HCT116 (cell line): Measurements from ENCODE around the gene IGFBP6. TPM values are rescaled to one million over a fixed set of nuclear protein-coding genes. Genes with fewer than 3 reads are reported as not detected.

ENCODE experiments used
- ATAC-seq: fragments of 200-7000 bp; cut with Tn5 transposase; 2 replicates; pipeline ENCODE4 v1.9.1; 2020; ENCODE audit warnings: mild to moderate bottlenecking, moderate library complexity
- BruUV-seq: library from RNA; stranded (reverse); fragments of 400-500 nt; replicated peaks from 2 replicates; lab custom pipeline; 2021; lab: Mats Ljungman, UMichigan
- CTCF ChIA-PET: fragments of 300-600 bp; sonication (Branson Sonifier 250); formaldehyde crosslinking; loops from one replicate; lab custom pipeline; 2021; ENCODE audit warnings: antibody characterized with exemption; lab: Charles Lee
- POLR2A ChIA-PET: fragments of 300-600, 350-600 bp; sonication (Branson Sonifier 250); formaldehyde crosslinking; loops from one replicate; lab custom pipeline; 2021; ENCODE audit warnings: antibody characterized with exemption; lab: Charles Lee
- RAD21 ChIA-PET, 2 experiments: fragments of 300-600 bp; sonication (Branson Sonifier 250); formaldehyde crosslinking; loops; one replicate each; lab custom pipeline; 2023; ENCODE audit warnings: low total read pairs in 2 of 2; ENCODE audit not compliant: uncharacterized antibody in 2 of 2, unreplicated experiment in 2 of 2, low non-redundant PET in 1 of 2; lab: Charles Lee
- DNase-seq: peaks from one replicate; pipeline ENCODE4 v3.0.0-alpha.2; 2010; ENCODE audit warnings: low read depth, low spot score
- H2AFZ ChIP-seq: fragments of 200-600 bp; shearing (Covaris generic), sonication (generic); 2 replicates; pipeline ENCODE4 v1.6.1; 2017; ENCODE audit warnings: low read depth, mixed run types, mixed read lengths, antibody characterized with exemption, low read length; ENCODE audit not compliant: poor library complexity, severe bottlenecking
- H3K27ac ChIP-seq: 2 replicates; pipeline ENCODE4 v1.5.1; 2012; ENCODE audit warnings: low read depth, low read length
- H3K27me3 ChIP-seq: fragments of 200-600 bp; sonication (generic); 2 replicates; pipeline ENCODE4 v1.6.1; 2016; ENCODE audit warnings: mixed run types, low read length, mixed read lengths; ENCODE audit not compliant: insufficient read depth
- H3K36me3 ChIP-seq, 2 experiments: fragments of 200-500 bp in 1 of 2; fragments of 200-600 bp in 1 of 2; sonication (Bioruptor generic) in 1 of 2; sonication (generic) in 1 of 2; 2 replicates each; pipeline versions ENCODE4 v1.5.1 to v1.6.1; 2014 to 2016; ENCODE audit warnings: low read length in 2 of 2, inconsistent platforms in 1 of 2, mixed read lengths in 1 of 2, mixed run types in 1 of 2; ENCODE audit not compliant: insufficient read depth in 2 of 2, control insufficient read depth in 1 of 2
- H3K4me1 ChIP-seq, 2 experiments: fragments of 200-600 bp in 1 of 2; sonication (generic) in 1 of 2; 2 replicates each; pipeline versions ENCODE4 v1.5.1 to v1.6.1; 2012 to 2017; ENCODE audit warnings: low read length in 2 of 2, inconsistent platforms in 1 of 2, mild to moderate bottlenecking in 1 of 2, mixed read lengths in 1 of 2, mixed run types in 1 of 2, moderate library complexity in 1 of 2; ENCODE audit not compliant: insufficient read depth in 2 of 2, control insufficient read depth in 1 of 2
- H3K4me2 ChIP-seq: fragments of 200-600 bp; sonication (generic); 2 replicates; pipeline ENCODE4 v1.6.1; 2017; ENCODE audit warnings: mixed run types, low read length, mixed read lengths
- H3K4me3 ChIP-seq, 2 experiments: fragments of 200-600 bp in 1 of 2; sonication (generic) in 1 of 2; replicated peaks in 1 of 2; 2 replicates each; pipeline ENCODE4 v1.5.1; 2011 to 2016; ENCODE audit warnings: low read length in 2 of 2, control low read depth in 1 of 2, low read depth in 1 of 2, mild to moderate bottlenecking in 1 of 2, mixed read lengths in 1 of 2, mixed run types in 1 of 2
- H3K79me2 ChIP-seq: fragments of 200-600 bp; sonication (generic); 2 replicates; pipeline ENCODE4 v1.6.1; 2017; ENCODE audit warnings: mild to moderate bottlenecking, mixed run types, low read length, moderate library complexity, mixed read lengths; ENCODE audit not compliant: insufficient read depth
- H3K9ac ChIP-seq: fragments of 200-600 bp; sonication (generic); 2 replicates; pipeline ENCODE4 v1.6.1; 2016; ENCODE audit warnings: low read length, mixed read lengths
- H3K9me2 ChIP-seq: fragments of 200-600 bp; sonication (generic), shearing (Covaris generic); 2 replicates; pipeline ENCODE4 v1.6.1; 2017; ENCODE audit warnings: mixed run types, mild to moderate bottlenecking, moderate library complexity; ENCODE audit not compliant: insufficient read depth
- H3K9me3 ChIP-seq, 2 experiments: fragments of 200-500 bp in 1 of 2; fragments of 200-600 bp in 1 of 2; sonication (Bioruptor generic) in 1 of 2; sonication (generic) in 1 of 2; 2 replicates each; pipeline ENCODE4 v1.6.1; 2014 to 2017; ENCODE audit warnings: low read length in 2 of 2, mixed read lengths in 2 of 2, inconsistent platforms in 1 of 2, low read depth in 1 of 2, mild to moderate bottlenecking in 1 of 2, mixed run types in 1 of 2, moderate library complexity in 1 of 2; ENCODE audit not compliant: control insufficient read depth in 1 of 2, insufficient read depth in 1 of 2
- H4K20me1 ChIP-seq: fragments of 200-600 bp; sonication (generic), shearing (Covaris generic); 2 replicates; pipeline ENCODE4 v1.6.1; 2017; ENCODE audit warnings: mixed run types, mild to moderate bottlenecking, moderate library complexity; ENCODE audit not compliant: insufficient read depth
- CBX3 ChIP-seq: IDR thresholded peaks from 2 replicates; pipeline ENCODE4 v1.6.1; 2012; ENCODE audit warnings: low read depth
- CEBPB ChIP-seq: IDR thresholded peaks from 2 replicates; pipeline ENCODE4 v1.6.1; 2012; ENCODE audit warnings: low read depth
- ELF1 ChIP-seq: IDR thresholded peaks from 2 replicates; pipeline ENCODE4 v1.6.1; 2012; ENCODE audit warnings: low read depth, borderline replicate concordance
- FOSL1 ChIP-seq: IDR thresholded peaks from 2 replicates; pipeline ENCODE4 v1.6.1; 2012; ENCODE audit warnings: low read depth
- JUND ChIP-seq: IDR thresholded peaks from 2 replicates; pipeline ENCODE4 v1.6.1; 2012
- POLR2A ChIP-seq: IDR thresholded peaks from 2 replicates; pipeline ENCODE4 v1.7.0; 2011; ENCODE audit warnings: borderline replicate concordance; ENCODE audit not compliant: insufficient read depth, insufficient read length; ENCODE audit errors: extremely low read depth
- RAD21 ChIP-seq: IDR thresholded peaks from 2 replicates; pipeline ENCODE4 v1.6.1; 2012; ENCODE audit warnings: low read depth, mild to moderate bottlenecking
- YY1 ChIP-seq: IDR thresholded peaks from 2 replicates; pipeline ENCODE4 v1.6.1; 2011; ENCODE audit warnings: low read length, low read depth, moderate library complexity, mild to moderate bottlenecking; ENCODE audit not compliant: insufficient replicate concordance; ENCODE audit errors: extremely low read depth
- ZNF274 ChIP-seq: fragments of 200-500 bp; sonication (Bioruptor generic); IDR thresholded peaks from 2 replicates; pipeline ENCODE4 v1.6.1; 2014; ENCODE audit warnings: mild to moderate bottlenecking, low read depth, low read length, inconsistent platforms
- intact Hi-C: fragments of 100-400 bp; cut with micrococcal nuclease; formaldehyde crosslinking; loops from 2 replicates; pipeline ENCODE4 v1.10.0; 2022
- total RNA-seq: library from RNA; stranded (reverse); gene quantifications from one replicate; pipeline ENCODE4 v1.2.1, GENCODE V29; 2021; ENCODE audit not compliant: unreplicated experiment
- TF ChIP-seq, protein P1 (sequence below): IDR thresholded peaks from 2 replicates; pipeline ENCODE4 v1.6.1; 2012; ENCODE audit warnings: low read depth
- TF ChIP-seq, protein P2 (sequence below): IDR thresholded peaks from 2 replicates; pipeline ENCODE4 v1.6.1; 2011; ENCODE audit warnings: mild to moderate bottlenecking, low read length, moderate library complexity; ENCODE audit not compliant: insufficient replicate concordance; ENCODE audit errors: extremely low read depth
- TF ChIP-seq, protein P3 (sequence below), 3 experiments: fragments of 200-600 bp in 1 of 3; sonication (generic) in 1 of 3; IDR thresholded peaks in 2 of 3; conservative IDR thresholded peaks in 1 of 3; 2 replicates each; pipeline ENCODE4 v1.5.1; 2012 to 2017; ENCODE audit warnings: low read depth in 2 of 3, low read length in 2 of 3, antibody characterized with exemption in 1 of 3, borderline replicate concordance in 1 of 3, control low read depth in 1 of 3, mild to moderate bottlenecking in 1 of 3, mixed read lengths in 1 of 3, mixed run types in 1 of 3, moderate library complexity in 1 of 3; ENCODE audit not compliant: insufficient read depth in 1 of 3
- TF ChIP-seq, protein P4 (sequence below): IDR thresholded peaks from 2 replicates; pipeline ENCODE4 v1.6.1; 2012

Gene IGFBP6
- total RNA-seq, 1 experiment from 2014 or later, result 83.4 TPM

DNA sequence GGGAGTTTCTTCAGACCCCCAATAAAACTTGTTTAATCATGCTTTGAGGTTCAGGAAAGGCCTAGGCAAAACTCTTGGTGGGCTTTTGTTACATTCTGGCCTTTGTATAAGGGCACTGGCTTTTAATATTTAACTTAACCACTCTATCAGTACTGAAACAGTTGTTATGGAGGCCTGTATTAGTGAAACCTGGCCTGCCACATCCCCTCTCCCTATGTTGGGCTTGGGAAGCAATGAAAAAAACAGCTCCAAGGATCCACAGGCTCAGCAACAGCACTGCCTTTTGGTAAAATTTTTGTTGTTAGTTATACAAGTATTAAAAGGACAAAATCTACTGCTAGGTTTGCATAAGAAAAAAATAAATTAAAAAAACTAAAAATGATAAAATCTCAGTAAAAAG, 16.5 kb downstream of the IGFBP6 start:
- TF ChIP-seq, protein P1, sequence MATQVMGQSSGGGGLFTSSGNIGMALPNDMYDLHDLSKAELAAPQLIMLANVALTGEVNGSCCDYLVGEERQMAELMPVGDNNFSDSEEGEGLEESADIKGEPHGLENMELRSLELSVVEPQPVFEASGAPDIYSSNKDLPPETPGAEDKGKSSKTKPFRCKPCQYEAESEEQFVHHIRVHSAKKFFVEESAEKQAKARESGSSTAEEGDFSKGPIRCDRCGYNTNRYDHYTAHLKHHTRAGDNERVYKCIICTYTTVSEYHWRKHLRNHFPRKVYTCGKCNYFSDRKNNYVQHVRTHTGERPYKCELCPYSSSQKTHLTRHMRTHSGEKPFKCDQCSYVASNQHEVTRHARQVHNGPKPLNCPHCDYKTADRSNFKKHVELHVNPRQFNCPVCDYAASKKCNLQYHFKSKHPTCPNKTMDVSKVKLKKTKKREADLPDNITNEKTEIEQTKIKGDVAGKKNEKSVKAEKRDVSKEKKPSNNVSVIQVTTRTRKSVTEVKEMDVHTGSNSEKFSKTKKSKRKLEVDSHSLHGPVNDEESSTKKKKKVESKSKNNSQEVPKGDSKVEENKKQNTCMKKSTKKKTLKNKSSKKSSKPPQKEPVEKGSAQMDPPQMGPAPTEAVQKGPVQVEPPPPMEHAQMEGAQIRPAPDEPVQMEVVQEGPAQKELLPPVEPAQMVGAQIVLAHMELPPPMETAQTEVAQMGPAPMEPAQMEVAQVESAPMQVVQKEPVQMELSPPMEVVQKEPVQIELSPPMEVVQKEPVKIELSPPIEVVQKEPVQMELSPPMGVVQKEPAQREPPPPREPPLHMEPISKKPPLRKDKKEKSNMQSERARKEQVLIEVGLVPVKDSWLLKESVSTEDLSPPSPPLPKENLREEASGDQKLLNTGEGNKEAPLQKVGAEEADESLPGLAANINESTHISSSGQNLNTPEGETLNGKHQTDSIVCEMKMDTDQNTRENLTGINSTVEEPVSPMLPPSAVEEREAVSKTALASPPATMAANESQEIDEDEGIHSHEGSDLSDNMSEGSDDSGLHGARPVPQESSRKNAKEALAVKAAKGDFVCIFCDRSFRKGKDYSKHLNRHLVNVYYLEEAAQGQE, result no peak
- no peak for TF ChIP-seq POLR2A
- TF ChIP-seq RAD21, result no peak
- TF ChIP-seq, protein P2, sequence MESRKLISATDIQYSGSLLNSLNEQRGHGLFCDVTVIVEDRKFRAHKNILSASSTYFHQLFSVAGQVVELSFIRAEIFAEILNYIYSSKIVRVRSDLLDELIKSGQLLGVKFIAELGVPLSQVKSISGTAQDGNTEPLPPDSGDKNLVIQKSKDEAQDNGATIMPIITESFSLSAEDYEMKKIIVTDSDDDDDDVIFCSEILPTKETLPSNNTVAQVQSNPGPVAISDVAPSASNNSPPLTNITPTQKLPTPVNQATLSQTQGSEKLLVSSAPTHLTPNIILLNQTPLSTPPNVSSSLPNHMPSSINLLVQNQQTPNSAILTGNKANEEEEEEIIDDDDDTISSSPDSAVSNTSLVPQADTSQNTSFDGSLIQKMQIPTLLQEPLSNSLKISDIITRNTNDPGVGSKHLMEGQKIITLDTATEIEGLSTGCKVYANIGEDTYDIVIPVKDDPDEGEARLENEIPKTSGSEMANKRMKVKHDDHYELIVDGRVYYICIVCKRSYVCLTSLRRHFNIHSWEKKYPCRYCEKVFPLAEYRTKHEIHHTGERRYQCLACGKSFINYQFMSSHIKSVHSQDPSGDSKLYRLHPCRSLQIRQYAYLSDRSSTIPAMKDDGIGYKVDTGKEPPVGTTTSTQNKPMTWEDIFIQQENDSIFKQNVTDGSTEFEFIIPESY, result no peak
- TF ChIP-seq CEBPB, result no peak
- TF ChIP-seq ELF1, result no peak
- no peak for TF ChIP-seq ZNF274
- TF ChIP-seq FOSL1, result no peak
- no peak for TF ChIP-seq YY1
- no peak for TF ChIP-seq CBX3
- TF ChIP-seq, protein P3, sequence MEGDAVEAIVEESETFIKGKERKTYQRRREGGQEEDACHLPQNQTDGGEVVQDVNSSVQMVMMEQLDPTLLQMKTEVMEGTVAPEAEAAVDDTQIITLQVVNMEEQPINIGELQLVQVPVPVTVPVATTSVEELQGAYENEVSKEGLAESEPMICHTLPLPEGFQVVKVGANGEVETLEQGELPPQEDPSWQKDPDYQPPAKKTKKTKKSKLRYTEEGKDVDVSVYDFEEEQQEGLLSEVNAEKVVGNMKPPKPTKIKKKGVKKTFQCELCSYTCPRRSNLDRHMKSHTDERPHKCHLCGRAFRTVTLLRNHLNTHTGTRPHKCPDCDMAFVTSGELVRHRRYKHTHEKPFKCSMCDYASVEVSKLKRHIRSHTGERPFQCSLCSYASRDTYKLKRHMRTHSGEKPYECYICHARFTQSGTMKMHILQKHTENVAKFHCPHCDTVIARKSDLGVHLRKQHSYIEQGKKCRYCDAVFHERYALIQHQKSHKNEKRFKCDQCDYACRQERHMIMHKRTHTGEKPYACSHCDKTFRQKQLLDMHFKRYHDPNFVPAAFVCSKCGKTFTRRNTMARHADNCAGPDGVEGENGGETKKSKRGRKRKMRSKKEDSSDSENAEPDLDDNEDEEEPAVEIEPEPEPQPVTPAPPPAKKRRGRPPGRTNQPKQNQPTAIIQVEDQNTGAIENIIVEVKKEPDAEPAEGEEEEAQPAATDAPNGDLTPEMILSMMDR (IDR thresholded peaks at IDR 0.05 in 2 of 3, conservative IDR thresholded peaks at IDR 0.05 in 1 of 3; ENCODE audit: borderline replicate concordance in 1 of 3, insufficient read depth in 1 of 3, low read depth in 2 of 3, low read length in 2 of 3), result no peak
- TF ChIP-seq JUND, result no peak
- TF ChIP-seq, protein P4, sequence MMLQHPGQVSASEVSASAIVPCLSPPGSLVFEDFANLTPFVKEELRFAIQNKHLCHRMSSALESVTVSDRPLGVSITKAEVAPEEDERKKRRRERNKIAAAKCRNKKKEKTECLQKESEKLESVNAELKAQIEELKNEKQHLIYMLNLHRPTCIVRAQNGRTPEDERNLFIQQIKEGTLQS, result no peak
- BruUV-seq, result no TSS peak

More for the DNA sequence above, 16.5 kb downstream of the IGFBP6 start:
- H3K27ac ChIP-seq, result no peak overlapping the region
- POLR2A ChIA-PET, result no interaction called here
- H3K27me3 ChIP-seq, result no peaks in the 10 kb centered on the region
- DNase-seq (no peak), ATAC-seq (no peak)
- H2AFZ ChIP-seq, result no peak overlapping the region
- H3K9me3 ChIP-seq, result no peaks in the 10 kb centered on the region
- H3K4me1 ChIP-seq, result no peaks in the 10 kb centered on the region
- H3K4me2 ChIP-seq, result no peak overlapping the region
- no peaks in the 10 kb centered on the region for H4K20me1 ChIP-seq
- CTCF ChIA-PET, result no interaction called here
- RAD21 ChIA-PET, result no interaction called here
- no peaks in the 10 kb centered on the region for H3K9me2 ChIP-seq
- H3K4me3 ChIP-seq, result no peak overlapping the region
- H3K36me3 ChIP-seq, result no peaks in the 10 kb centered on the region
- intact Hi-C loops, result no loop called here
- H3K9ac ChIP-seq, result no peak overlapping the region
- no peaks in the 10 kb centered on the region for H3K79me2 ChIP-seq
